ENCODE data around the gene VAV2.

VAV2 gene

GRCh38 chr9:133894377-133895321, 97.5 kb downstream of the VAV2 start:
- peaks cover 25 to 31% of the 10 kb centered on the region in 2 experiments for H3K4me1 ChIP-seq (ENCODE audit: control insufficient read depth in 1 of 2, insufficient read depth in 2 of 2, low read length in 2 of 2)
- no peak overlapping the region for H3K9ac ChIP-seq (ENCODE audit: low read length)
- H4K91ac ChIP-seq (ENCODE audit: low read depth, low read length) = no peak overlapping the region
- no peak overlapping the region for H4K8ac ChIP-seq (ENCODE audit: low read depth, low read length)
- peaks cover 4% of the 10 kb centered on the region for H3K9me3 ChIP-seq (ENCODE audit: insufficient read depth, low read depth, low read length)
- no peak overlapping the region for H2BK120ac ChIP-seq (ENCODE audit: insufficient read depth, low read length, poor library complexity)
- no peaks in the 10 kb centered on the region for H3K27me3 ChIP-seq (ENCODE audit: insufficient read depth, low read length)
- H2AFZ ChIP-seq (ENCODE audit: insufficient read depth, low read length, poor library complexity) = no peak overlapping the region
- no peak overlapping the region for H3K4me3 ChIP-seq (ENCODE audit: low read depth, low read length)
- WGBS (ENCODE audit: extremely low coverage, insufficient coverage, insufficient read length) = no CpG with 5 or more reads among the region's 24 CpGs
- H3K4me2 ChIP-seq (ENCODE audit: low read length) = no peak overlapping the region
- peaks cover 20 to 21% of the 10 kb centered on the region in 2 experiments for H3K36me3 ChIP-seq (ENCODE audit: control insufficient read depth in 1 of 2, insufficient read depth in 2 of 2, low read length in 2 of 2)
- no peak overlapping the region for H4K12ac ChIP-seq (ENCODE audit: low read depth, low read length)
- peak overlapping the region; percentile 67 for H3K18ac ChIP-seq (ENCODE audit: low read length)
- H3K79me1 ChIP-seq (ENCODE audit: low read length) = peaks cover 24% of the 10 kb centered on the region
- H3K14ac ChIP-seq (ENCODE audit: low read length) = peak overlapping the region; percentile 29
- H3K27ac ChIP-seq (ENCODE audit: low read depth, low read length) = no peak overlapping the region
- no peak overlapping the region for H3K23ac ChIP-seq (ENCODE audit: low read length)
- no peak overlapping the region for H2BK12ac ChIP-seq (ENCODE audit: low read length)
- no peak overlapping the region for H2AK5ac ChIP-seq (ENCODE audit: low read length)
- DNase-seq = no peak
- no peak overlapping the region for H2BK5ac ChIP-seq (ENCODE audit: low read depth, low read length, poor library complexity)
- peak overlapping the region; percentile 13 for H3K4ac ChIP-seq (ENCODE audit: low read depth, low read length)
- H3K79me2 ChIP-seq (ENCODE audit: control insufficient read depth, insufficient read depth, low read length, poor library complexity) = peaks cover 14% of the 10 kb centered on the region

- H2AK5ac ChIP-seq (ENCODE audit: low read length) = peak overlapping the region; percentile 0
- no peak overlapping the region for H3K27ac ChIP-seq (ENCODE audit: low read depth, low read length)
- no peaks in the 10 kb centered on the region for H3K27me3 ChIP-seq (ENCODE audit: insufficient read depth, low read length)
- no peak overlapping the region for H2BK5ac ChIP-seq (ENCODE audit: low read depth, low read length, poor library complexity)
- H3K18ac ChIP-seq (ENCODE audit: low read length) = peak overlapping the region; percentile 12
- H4K91ac ChIP-seq (ENCODE audit: low read depth, low read length) = peak overlapping the region; percentile 4
- no CpG with 5 or more reads among the region's 40 CpGs for WGBS (ENCODE audit: extremely low coverage, insufficient coverage, insufficient read length)
- H3K79me2 ChIP-seq (ENCODE audit: control insufficient read depth, insufficient read depth, low read length, poor library complexity) = peaks cover 21% of the 10 kb centered on the region
- H2BK120ac ChIP-seq (ENCODE audit: insufficient read depth, low read length, poor library complexity) = peak overlapping the region; percentile 2
- H4K8ac ChIP-seq (ENCODE audit: low read depth, low read length) = peak overlapping the region; percentile 24
- H3K79me1 ChIP-seq (ENCODE audit: low read length) = peaks cover 35% of the 10 kb centered on the region
- no peak overlapping the region for H3K9ac ChIP-seq (ENCODE audit: low read length)
- H3K4me3 ChIP-seq (ENCODE audit: low read depth, low read length) = no peak overlapping the region
- H2BK12ac ChIP-seq (ENCODE audit: low read length) = no peak overlapping the region
- no peak overlapping the region for H3K4me2 ChIP-seq (ENCODE audit: low read length)
- H3K4ac ChIP-seq (ENCODE audit: low read depth, low read length) = peak overlapping the region; percentile 13
- no peak overlapping the region for H3K23ac ChIP-seq (ENCODE audit: low read length)
- H3K4me1 ChIP-seq (ENCODE audit: control insufficient read depth in 1 of 2, insufficient read depth in 2 of 2, low read length in 2 of 2) = peaks cover 36 to 43% of the 10 kb centered on the region in 2 experiments
- no peak overlapping the region for H2AFZ ChIP-seq (ENCODE audit: insufficient read depth, low read length, poor library complexity)
- H3K14ac ChIP-seq (ENCODE audit: low read length) = peak overlapping the region; percentile 21
- H3K9me3 ChIP-seq (ENCODE audit: insufficient read depth, low read depth, low read length) = peaks cover 4% of the 10 kb centered on the region
- H3K36me3 ChIP-seq (ENCODE audit: control insufficient read depth in 1 of 2, insufficient read depth in 2 of 2, low read length in 2 of 2) = peaks cover 20 to 21% of the 10 kb centered on the region in 2 experiments
- no peak overlapping the region for H4K12ac ChIP-seq (ENCODE audit: low read depth, low read length)
- no peak for DNase-seq
These were observed 98.7 kb downstream of the VAV2 start for GRCh38 chr9:133893191-133893994.

- Histone ChIP-seq H2AFZ (ENCODE audit: insufficient read depth, low read length, poor library complexity) (no peak overlapping the region), H4K91ac (ENCODE audit: low read depth, low read length) (no peak overlapping the region), H4K12ac (ENCODE audit: low read depth, low read length) (no peak overlapping the region), H2BK12ac (ENCODE audit: low read length) (no peak overlapping the region), H3K23ac (ENCODE audit: low read length) (no peak overlapping the region), H3K79me2 (ENCODE audit: control insufficient read depth, insufficient read depth, low read length, poor library complexity) (peaks cover 28% of the 10 kb centered on the region), H3K4me2 (ENCODE audit: low read length) (no peak overlapping the region), H2BK5ac (ENCODE audit: low read depth, low read length, poor library complexity) (no peak overlapping the region), H3K79me1 (ENCODE audit: low read length) (peaks cover 40% of the 10 kb centered on the region), H3K4me1 (ENCODE audit: control insufficient read depth in 1 of 2, insufficient read depth in 2 of 2, low read length in 2 of 2) (peaks cover 40 to 46% of the 10 kb centered on the region in 2 experiments), H3K9me3 (ENCODE audit: insufficient read depth, low read depth, low read length) (peaks cover 4% of the 10 kb centered on the region), H3K27me3 (ENCODE audit: insufficient read depth, low read length) (no peaks in the 10 kb centered on the region), H2AK5ac (ENCODE audit: low read length) (no peak overlapping the region), H3K27ac (ENCODE audit: low read depth, low read length) (no peak overlapping the region), H2BK120ac (ENCODE audit: insufficient read depth, low read length, poor library complexity) (no peak overlapping the region), H3K4me3 (ENCODE audit: low read depth, low read length) (no peak overlapping the region), H3K9ac (ENCODE audit: low read length) (no peak overlapping the region), H3K4ac (ENCODE audit: low read depth, low read length) (no peak overlapping the region), H3K18ac (ENCODE audit: low read length) (no peak overlapping the region), H3K36me3 (ENCODE audit: control insufficient read depth in 1 of 2, insufficient read depth in 2 of 2, low read length in 2 of 2) (peaks cover 20 to 21% of the 10 kb centered on the region in 2 experiments), H3K14ac (ENCODE audit: low read length) (no peak overlapping the region), H4K8ac (ENCODE audit: low read depth, low read length) (no peak overlapping the region)
- no CpG with 5 or more reads among the region's 17 CpGs for WGBS (ENCODE audit: extremely low coverage, insufficient coverage, insufficient read length)
- no peak for DNase-seq
These were observed 99.8 kb downstream of the VAV2 start for GRCh38 chr9:133892193-133892920.

- Histone ChIP-seq H3K79me2 (ENCODE audit: control insufficient read depth, insufficient read depth, low read length, poor library complexity) (peaks cover 28% of the 10 kb centered on the region), H3K4me2 (ENCODE audit: low read length) (no peak overlapping the region), H3K9ac (ENCODE audit: low read length) (no peak overlapping the region), H4K8ac (ENCODE audit: low read depth, low read length) (no peak overlapping the region), H3K18ac (ENCODE audit: low read length) (no peak overlapping the region), H3K36me3 (ENCODE audit: control insufficient read depth in 1 of 2, insufficient read depth in 2 of 2, low read length in 2 of 2) (peaks cover 16 to 20% of the 10 kb centered on the region in 2 experiments), H3K14ac (ENCODE audit: low read length) (no peak overlapping the region), H3K27ac (ENCODE audit: low read depth, low read length) (no peak overlapping the region), H2BK12ac (ENCODE audit: low read length) (no peak overlapping the region), H3K79me1 (ENCODE audit: low read length) (peaks cover 41% of the 10 kb centered on the region), H3K9me3 (ENCODE audit: insufficient read depth, low read depth, low read length) (peaks cover 4% of the 10 kb centered on the region), H2AK5ac (ENCODE audit: low read length) (no peak overlapping the region), H3K4me1 (ENCODE audit: control insufficient read depth in 1 of 2, insufficient read depth in 2 of 2, low read length in 2 of 2) (peaks cover 43 to 48% of the 10 kb centered on the region in 2 experiments), H3K27me3 (ENCODE audit: insufficient read depth, low read length) (no peaks in the 10 kb centered on the region), H3K4ac (ENCODE audit: low read depth, low read length) (no peak overlapping the region), H4K12ac (ENCODE audit: low read depth, low read length) (no peak overlapping the region), H3K23ac (ENCODE audit: low read length) (no peak overlapping the region), H2BK5ac (ENCODE audit: low read depth, low read length, poor library complexity) (no peak overlapping the region), H3K4me3 (ENCODE audit: low read depth, low read length) (no peak overlapping the region), H2BK120ac (ENCODE audit: insufficient read depth, low read length, poor library complexity) (no peak overlapping the region), H4K91ac (ENCODE audit: low read depth, low read length) (no peak overlapping the region), H2AFZ (ENCODE audit: insufficient read depth, low read length, poor library complexity) (no peak overlapping the region)
- WGBS (ENCODE audit: extremely low coverage, insufficient coverage, insufficient read length) = 99% methylated on average over 5 of the region's 7 CpGs
- DNase-seq = no peak
These were observed 100.4 kb downstream of the VAV2 start for GRCh38 chr9:133891741-133892140.
